HG03175 (cell line): Measurements from ENCODE around the gene LAMB1.

Experiments
- ATAC-seq: cut with Tn5 transposase; IDR thresholded peaks from one replicate; pipeline ENCODE4 v1.9.1; 2021; ENCODE audit warnings: mild to moderate bottlenecking, moderate library complexity; ENCODE audit not compliant: unreplicated experiment

Gene LAMB1

GRCh38 chr7:108018668-108019067 is 15.7 kb upstream of the LAMB1 start:
- ATAC-seq = no peak

- ATAC-seq = no peak
Measured at GRCh38 chr7:108017776-108018151, 14.8 kb upstream of the LAMB1 start.

- no peak for ATAC-seq
Measured at GRCh38 chr7:108016841-108017775, 14.1 kb upstream of the LAMB1 start.

DNA sequence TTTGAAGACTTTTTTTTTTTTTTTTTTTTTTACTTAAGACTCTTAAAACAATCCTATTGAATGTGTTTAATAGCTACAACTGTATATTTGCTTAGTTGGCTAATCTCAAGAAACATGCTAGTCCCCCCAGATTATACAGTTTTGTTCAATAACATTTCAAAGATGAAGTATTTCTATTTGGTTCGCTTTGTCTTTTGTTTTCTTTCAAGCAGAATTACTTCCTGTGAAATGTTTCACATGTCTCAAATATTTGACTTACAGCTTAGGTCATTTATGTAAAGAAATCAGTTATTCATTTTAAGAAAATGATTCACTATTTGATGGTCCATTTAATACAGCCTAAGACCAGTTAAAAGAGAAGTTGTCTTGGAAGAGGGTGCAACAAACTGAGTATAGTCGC is 12.8 kb upstream of the LAMB1 start:
- ATAC-seq = no peak

DNA sequence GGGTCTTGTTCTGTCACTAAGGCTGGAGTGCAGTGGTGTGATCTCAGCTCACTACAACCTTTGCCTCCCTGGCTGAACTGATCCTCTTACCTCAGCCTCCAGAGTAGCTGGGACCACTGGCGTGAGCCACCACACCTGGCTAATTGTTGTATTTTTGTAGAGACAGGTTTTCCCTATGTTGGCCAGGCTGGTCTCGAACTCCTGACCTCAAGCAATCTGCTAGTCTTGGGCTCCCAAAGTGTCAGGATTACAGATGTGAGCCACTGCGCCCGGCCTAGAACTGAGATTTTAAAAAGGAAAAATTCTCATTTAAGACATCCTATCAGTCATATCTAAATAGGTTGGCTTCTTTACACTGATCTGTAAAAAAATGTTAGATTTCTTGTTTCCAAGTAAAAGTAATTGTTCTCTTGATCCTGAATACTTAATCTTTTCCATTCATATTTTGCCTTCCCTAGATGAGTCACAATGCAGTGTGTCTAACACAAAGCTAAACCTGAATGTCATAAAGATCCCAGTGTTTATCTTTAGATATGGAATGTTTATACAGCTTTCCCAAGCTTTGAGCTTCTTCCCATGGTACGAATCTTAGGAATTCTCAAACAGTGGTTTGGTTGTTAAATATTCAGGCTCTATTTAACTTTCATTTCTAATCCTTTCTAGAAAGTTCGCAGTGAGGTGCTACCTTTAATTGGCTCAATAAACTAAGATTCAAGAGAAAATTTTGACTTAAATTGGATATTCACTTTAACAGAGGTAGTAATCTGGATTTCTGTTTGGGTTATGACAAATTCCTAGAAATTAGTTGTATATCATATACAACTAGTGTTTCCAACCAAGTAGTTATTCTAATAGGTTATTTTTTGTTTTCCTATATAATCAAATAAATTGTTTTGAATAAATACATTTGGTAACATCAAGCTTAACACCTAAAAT is 12.1 kb upstream of the LAMB1 start:
- ATAC-seq = no peak

DNA sequence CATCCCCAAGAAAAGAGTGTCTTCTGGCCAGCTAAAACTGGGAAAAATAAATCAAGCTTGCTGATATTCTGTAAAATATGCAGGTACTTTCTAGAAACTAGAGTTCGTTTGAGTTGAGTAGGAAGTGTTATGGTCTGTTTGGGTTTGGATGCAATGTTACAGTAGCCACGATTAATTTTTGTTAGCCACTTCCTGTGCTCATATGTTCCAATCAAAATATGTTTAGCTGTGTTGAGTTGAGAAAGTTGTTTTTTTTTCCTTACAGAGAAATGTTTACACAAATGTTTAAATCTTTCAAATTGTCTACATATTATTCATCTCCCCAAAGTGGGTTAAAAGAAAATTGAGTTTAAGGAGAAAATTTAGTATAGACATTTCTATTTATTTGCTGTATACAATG is 11.3 kb upstream of the LAMB1 start:
- ATAC-seq = no peak

DNA sequence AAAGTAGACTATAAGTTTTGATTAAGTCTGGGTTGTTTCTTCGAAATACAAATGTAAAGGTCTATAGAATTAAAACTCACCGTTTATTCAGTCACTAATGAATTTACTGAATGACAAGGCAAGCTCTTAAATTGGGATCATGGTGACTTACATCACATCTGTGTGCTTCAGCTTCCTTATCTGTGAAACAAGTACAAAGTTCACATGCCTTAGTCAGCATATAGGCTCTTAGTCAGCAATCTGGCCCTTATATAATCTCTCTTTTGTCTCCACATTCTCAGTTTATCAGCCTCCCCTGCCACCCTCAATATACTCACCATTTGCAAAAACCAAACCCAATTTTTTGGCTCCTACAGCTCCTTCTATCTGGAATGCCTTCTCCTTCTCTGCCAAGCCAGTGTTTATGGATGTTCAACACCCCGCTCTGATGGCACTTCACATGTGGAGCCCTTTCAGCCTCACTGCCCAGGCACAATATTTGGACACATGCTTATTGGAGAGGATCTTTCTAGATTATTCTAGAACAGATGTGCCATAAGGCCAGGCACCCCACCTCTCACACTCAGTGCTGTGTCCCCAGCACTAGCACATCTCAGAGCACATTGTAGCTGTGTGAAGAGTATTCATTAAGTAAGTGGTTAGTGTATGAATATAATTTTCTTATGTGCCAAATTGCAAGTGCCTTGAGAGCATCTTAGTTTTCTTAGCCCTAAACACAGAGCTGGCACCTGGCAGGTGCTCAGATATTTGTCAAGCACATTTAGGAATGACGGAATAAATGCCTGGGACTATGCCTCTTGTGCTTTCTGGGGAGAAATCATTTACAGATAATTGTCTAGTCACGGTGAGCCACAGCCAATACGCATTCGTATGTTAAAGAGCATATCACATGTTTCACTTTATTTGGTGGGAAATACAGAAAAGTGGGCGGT is 9.8 kb upstream of the LAMB1 start:
- no peak for ATAC-seq

GRCh38 chr7:108010377-108010776 is 7.4 kb upstream of the LAMB1 start:
- no peak for ATAC-seq

- ATAC-seq = no peak
Measured at GRCh38 chr7:108009873-108010272, 6.9 kb upstream of the LAMB1 start.

DNA sequence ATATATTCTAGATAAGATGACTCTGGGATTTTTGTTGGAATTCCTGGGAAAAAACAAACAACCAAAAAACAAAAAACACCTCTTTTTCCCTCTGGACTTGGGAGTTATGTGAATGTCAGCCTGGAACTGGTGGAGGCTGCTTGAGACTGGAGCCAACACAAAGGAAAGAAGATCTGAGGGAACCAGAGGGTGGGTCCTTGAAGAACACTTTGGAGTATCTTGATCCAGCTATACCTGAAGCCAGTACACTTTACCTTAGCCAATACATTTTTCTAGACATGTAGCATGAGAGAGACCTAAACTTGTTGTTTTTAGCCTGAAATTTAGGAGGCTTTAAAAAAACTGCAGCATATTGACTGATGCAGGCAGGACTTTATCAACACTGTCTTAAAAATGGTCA is 5.9 kb upstream of the LAMB1 start:
- no peak for ATAC-seq

GRCh38 chr7:108008240-108008639 is 5.3 kb upstream of the LAMB1 start:
- ATAC-seq = no peak

- no peak for ATAC-seq
Measured at GRCh38 chr7:108007762-108008161, 4.8 kb upstream of the LAMB1 start.

DNA sequence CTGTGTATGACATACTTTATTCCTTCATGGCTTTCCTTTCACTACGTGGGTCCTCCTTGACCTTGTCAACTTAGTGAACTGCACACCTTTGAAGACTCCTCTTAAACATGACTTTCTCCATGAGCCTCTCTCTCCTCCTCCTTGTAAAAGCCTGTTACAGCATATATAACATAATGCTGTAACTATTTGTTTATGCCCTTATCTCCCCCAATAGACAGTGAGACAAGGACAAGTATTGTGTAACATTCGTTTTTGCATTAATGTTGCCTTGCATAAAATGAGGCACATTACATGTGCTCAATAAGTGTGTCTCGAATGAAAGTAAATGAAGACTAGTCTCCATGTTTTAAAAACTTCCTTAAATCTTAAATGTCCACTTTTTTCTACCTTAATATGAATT is 4.3 kb upstream of the LAMB1 start:
- no peak for ATAC-seq

DNA sequence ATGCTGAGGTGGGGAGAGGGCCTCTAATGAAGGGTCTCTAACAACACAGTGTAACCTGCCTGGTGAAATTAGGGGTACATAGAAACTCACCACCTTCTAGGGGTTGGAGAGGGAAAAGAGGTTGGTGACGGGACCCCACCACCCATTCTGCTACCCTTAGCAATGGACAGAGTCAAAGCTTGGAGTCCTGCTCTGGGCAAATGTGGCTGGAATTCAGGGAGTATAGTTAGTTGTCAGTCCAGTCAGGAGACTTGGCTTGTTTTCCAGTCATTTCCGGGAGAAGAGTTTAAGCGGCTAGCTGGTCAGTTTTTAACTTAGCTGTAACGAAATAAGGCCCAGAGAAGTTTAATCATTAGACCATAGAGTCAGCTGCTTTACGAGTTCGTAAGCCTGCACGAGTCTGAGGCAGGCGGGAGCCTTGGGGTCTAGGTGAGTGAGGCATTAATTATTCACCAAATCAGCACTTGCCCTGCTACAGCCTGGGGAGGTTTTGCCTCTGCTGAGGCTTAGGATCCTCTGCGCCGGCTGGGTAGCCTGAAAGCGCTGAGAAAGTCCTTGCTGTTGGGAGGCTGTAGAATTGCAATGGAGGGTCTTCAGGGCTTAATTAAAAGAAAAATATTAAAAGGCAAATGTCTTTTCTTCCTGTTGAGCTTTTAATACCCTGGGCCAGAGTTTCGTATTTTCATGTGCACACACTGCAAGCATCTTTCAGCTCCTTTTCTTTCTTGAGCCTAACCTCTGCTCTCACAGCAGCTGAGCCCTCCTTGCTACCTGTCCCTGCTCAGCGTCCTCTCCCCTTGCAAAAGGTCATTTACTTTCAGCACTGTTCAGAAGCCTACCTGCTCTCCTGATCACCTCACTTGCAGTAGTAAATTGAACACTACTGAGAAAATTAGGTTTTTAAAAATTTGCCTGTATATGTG is 1.5 kb upstream of the LAMB1 start:
- ATAC-seq = peak; percentile 75

GRCh38 chr7:108003599-108003935 is 606 bp upstream of the LAMB1 start:
- no peak for ATAC-seq

DNA sequence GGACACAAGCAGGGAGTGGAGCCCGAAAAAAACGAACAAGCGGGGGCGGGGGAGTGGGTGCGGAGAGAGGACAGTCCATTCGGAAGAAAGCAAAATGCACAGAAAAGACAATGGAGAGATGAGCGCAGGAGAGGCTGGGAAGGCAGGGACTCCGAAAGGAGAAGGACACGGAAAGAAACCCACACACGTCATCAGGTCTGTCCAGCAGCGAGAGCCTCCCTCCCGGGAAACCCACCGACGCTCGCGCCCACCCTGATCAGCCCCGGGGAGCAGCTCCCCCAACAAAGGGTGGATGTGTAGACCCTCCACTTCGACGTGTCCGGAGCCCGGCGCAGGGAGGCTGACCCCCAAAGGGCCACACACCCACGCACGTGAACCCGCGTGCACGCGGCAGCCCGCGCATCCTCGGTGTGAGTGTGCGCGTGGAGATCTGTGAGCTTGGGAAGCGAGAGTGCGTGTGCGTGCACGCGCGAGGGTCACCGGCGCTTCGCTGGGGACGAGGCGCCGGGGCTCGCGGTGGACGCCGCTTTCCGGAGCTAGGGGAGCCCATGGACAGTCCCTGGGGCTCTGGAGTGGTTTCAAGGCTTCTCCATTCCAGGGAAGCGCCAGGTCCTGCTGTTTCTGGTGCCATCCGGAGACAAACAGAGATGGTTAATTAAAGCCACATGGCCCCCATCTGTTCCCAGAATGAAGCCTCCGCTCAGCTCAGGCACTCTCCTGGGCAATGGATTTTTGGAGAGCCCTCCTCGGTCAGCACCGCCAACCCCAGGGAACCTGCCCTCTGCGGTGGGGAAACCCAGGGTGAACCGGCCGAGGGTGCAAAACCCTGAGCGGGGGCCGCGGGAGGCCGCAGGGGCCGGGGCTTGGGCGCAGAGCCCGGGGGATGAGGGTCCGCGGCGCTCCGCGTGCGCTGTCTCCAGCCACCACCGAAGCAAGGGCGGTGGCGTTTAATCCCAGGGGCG is 916 bp downstream of the LAMB1 start:
- no peak for ATAC-seq

DNA sequence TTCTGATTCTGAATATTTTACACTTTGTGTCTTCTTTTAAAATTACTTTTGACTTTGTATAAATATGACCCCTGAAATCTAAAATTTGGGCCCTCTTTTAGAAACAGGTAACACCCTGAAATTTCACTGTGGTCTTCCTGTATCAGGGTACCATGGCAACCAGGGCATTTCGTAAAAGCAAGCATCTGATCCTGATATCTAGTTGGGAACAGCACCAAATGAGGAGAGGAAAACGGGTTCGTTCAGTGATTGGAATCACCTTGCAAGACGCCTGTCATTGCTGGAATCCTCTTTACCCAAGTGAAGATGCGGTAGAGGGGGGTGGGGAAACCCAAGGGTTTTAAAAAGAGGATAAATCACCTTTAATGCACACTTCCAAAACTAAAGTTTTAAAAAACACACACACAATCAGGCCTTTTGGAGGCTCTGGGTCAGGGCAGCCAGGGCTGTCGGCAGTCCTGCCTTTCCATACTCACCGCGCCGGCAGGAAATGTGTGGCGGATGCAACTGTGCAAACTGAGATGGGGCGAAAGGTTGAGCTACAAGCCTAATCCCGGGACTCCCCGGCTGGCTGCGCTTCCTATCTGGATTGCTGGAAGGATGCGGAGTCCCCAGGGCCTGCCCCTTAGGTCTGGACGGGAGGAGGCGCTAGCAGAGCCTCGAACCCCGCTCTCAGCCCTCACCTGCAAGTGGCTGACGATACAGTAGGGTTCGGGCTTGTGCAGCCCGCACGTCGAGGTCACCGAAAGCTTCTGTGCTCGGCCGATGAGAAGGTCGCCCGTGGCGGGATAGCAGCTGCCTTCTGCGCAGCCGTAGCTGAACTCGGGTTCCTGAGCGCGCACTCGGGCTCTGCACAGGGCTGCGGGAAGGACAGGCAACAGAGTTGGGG is 1.8 kb downstream of the LAMB1 start:
- ATAC-seq = no peak
